NCI-H526 treated with DMSO at 0.1 percent for 48 hours (cell line): ENCODE data around the gene LBHD2.
A peak's percentile ranks its signal among the peaks of the same experiment; 100 is the strongest.

ENCODE experiments used
- DNase-seq: peaks from one replicate; lab custom pipeline; 2025; lab: John Stamatoyannopoulos, UW

LBHD2 gene

GRCh38 chr14:103091041-103091882, 7.3 kb downstream of the LBHD2 start:
- DNase-seq = no peak

DNA sequence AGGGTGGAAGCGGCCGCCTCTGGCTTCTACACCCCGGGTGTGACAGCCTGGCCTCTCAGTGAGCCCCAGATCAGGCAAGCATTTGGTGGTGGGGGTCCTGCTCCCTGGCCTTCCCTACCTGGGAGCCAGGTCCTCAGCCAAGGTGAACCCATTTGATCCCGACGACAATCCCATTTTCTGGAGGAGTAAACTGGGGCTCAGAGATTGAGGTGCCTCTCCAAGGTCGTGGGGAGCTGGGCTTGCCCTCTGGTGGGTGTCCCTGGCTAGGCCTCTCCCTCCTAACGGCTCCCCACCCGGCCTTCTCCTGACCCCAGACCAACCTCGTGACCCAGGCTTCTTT, 7.8 kb downstream of the LBHD2 start:
- no peak for DNase-seq

- no peak for DNase-seq
Observed at GRCh38 chr14:103093856-103094405, 9.9 kb downstream of the LBHD2 start.

- no peak for DNase-seq
Observed at GRCh38 chr14:103094406-103095209, 10.6 kb downstream of the LBHD2 start, which contains the start of gene EXOC3L4. Gene EXOC3L4 (plus strand): TSS chr14:103094725. CDS start chr14:103100220, 5,495 bp downstream.

GRCh38 chr14:103095210-103095778, 11.3 kb downstream of the LBHD2 start:
- no peak for DNase-seq

- no peak for DNase-seq
Observed at GRCh38 chr14:103096387-103096786, 12.4 kb downstream of the LBHD2 start.

- DNase-seq = no peak
Observed at GRCh38 chr14:103097244-103097993, 13.4 kb downstream of the LBHD2 start.

GRCh38 chr14:103097994-103098957, 14.3 kb downstream of the LBHD2 start:
- DNase-seq = no peak

DNA sequence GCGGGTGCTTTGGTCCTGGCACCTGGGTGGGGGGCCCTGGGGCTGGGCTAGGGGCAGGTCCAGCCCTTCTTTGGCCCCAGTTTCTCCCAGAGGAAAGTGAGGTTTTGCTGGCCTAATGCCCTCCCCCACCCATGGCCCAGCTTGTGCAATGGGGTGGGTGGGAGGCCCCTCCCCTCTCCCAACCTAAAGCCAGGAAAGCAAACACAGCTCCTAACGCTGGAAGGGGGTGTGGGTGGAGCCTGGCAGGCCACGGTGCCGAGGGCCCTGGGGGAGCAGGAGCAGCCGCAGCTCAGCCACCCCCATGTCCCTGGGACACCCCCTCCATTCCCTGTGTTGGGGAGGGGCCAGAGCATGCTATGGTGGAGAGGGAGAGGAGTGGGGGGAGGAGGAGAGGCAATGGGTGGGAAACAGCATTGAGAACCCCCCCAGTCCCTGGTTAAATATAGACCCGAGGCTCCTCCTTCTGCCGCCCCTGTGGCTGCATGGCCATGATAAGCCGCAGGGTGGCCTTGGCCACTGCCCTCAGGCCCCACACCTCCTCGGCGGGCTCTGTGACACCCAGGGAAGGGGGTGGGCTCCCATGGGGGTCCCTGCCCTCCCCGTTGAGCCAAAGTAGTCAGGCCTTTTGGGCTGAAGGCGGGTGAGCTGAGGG, 15.2 kb downstream of the LBHD2 start:
- peak; percentile 22 for DNase-seq

DNA sequence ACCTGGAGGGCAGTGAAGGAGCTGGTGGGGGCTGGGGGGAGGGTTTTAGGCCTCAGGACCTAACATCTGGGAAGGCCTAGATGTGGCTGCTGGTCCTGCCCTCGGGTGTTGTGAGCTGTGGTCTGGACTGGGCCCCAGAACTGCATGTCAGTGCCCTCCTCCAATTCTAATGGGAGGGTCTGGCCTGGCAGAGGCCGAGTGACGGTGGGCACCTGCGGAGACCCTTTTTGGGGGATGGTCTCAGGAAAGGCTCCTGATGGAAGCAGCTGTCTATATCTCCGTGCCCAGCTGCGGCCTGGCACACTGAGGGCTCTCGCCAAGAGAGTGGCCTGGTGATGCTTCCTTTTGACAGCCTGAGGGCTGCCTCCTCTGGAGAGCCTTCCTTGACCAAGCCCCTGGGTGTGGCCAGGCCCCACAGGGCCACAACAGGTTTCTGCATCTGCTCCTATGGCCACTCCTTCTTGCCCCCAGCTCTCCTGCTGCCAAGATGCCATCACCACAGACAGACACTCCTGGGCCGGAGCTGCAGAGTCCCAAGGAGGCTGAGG, 15.8 kb downstream of the LBHD2 start:
- DNase-seq = no peak

GRCh38 chr14:103100281-103101121, 16.5 kb downstream of the LBHD2 start:
- no peak for DNase-seq

- DNase-seq = no peak
Observed at GRCh38 chr14:103101257-103101962, 17.4 kb downstream of the LBHD2 start.

GRCh38 chr14:103101963-103102688, 18.1 kb downstream of the LBHD2 start:
- DNase-seq = no peak

DNA sequence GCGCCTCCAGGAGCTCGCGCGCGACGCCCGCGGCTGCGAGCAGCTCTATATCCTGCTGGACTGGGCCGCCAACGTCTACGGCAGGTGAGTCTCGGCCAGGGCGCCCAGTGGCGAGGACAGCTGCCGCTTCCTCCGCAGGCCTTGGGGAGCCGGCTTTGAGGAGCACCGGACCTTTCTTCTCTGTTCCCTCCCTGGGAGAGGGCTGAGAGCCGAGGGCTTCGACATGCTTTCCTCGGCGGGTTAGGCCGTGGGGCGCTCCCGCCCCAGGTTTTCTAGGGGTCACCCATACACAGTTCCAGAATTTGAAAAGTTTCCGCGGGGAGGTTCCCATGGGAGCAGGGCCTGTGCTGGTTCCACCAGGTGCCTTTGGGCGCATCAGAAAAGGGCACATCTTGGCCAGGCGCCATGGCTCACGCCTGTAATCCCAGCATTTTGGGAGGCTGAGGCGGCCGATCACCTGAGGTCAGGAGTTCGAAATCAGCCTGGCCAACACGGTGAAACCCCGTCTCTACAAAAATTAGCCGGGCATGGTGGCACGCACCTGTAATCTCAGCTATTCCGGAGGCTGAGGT, 18.8 kb downstream of the LBHD2 start:
- no peak for DNase-seq

DNA sequence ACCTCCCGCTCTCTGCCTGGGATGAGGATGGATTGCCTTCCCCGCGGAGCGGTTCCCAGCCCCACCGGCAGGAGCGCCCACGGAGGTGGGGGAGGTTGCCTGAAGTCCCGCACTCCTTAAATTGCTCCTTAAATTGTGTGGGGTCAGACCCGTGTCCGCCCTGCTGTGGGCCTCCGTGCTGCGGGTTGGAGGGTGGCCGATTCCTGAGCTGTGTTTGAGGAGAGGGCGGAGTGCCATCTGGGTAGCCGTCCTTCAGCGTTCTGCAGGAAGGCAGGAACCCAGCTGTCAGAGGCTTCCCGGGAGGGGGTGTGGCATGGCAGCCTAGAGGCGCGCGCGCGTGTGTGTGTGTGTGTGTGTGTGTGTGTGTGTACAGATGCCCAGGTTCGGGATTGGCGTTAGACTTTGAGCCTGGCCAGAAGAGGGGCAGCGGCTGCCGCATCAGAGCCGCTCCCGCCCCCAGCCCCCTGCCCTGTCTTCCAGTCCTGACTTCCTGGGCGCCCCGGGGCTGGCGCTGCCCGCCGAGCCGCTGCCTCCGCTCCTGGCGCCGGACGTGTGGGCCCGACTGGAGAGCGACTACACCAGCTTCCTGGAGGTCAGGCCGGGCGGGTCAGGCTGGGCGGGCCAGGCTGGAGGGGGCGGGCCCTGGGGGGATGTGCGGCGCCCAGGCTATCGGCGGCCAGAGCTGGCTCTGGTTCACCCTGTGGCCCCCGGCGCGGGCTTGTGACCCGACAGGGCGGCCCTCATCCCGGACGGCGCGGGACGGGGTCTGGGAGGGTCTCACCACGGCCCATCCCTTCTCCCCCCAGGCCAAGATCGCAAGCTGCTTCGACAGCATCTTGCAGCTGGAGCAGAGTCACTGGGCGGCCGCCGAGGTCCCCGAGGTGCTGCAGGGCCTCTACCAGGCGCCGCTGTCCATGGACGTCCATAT, 19.7 kb downstream of the LBHD2 start:
- peak; percentile 62 for DNase-seq

DNA sequence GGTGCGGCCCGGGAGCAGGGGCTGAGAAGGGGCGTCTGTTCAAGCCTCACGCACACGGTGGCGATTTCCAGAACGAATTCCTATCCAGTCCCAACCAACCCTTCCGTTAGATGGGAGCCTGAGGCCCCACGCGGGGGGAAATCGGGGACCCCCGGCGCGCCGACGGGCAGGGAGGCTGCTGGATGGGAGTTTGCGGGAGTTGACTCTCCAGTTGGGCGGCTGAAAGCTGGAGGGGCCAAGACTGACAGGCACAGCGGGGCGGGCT, 20.3 kb downstream of the LBHD2 start:
- no peak for DNase-seq
